Bronchial epithelial cell (primary cell): ENCODE results near the gene NOTCH1. TPM values are rescaled to one million over a fixed set of nuclear protein-coding genes. Genes with fewer than 3 reads are reported as not detected.

Source experiments
- DNase-seq: peaks from one replicate; pipeline ENCODE4 v3.0.0-alpha.2; 2010; ENCODE audit warnings: low read depth
- FAIRE-seq: peaks from 2 replicates; lab custom pipeline; 2011; peaks lifted over from hg19 to GRCh38; lab: Jason Lieb, UNC
- H3K27me3 ChIP-seq: 2 replicates; pipeline ENCODE4 v1.5.1; 2011; ENCODE audit warnings: low read length; ENCODE audit not compliant: control insufficient read depth, insufficient read depth
- H3K36me3 ChIP-seq: 2 replicates; pipeline ENCODE4 v1.5.1; 2011; ENCODE audit warnings: low read length; ENCODE audit not compliant: control insufficient read depth, insufficient read depth
- H3K4me3 ChIP-seq: 2 replicates; pipeline ENCODE4 v1.5.1; 2011; ENCODE audit warnings: mild to moderate bottlenecking, low read depth, low read length, control low read depth
- total RNA-seq: library from RNA; depleted of rRNA; stranded (reverse); fragments of >200 nt; gene quantifications from 2 replicates; pipeline ENCODE4 v1.2.1, GENCODE V29; 2014
- TF ChIP-seq, protein P1 (sequence below): IDR thresholded peaks from 2 replicates; pipeline ENCODE4 v1.5.1; 2011; ENCODE audit warnings: mild to moderate bottlenecking, moderate library complexity, low read length, control low read depth, inconsistent platforms; ENCODE audit not compliant: insufficient read depth, severe bottlenecking

Gene NOTCH1
- total RNA-seq, 1 donor from 2014 or later: 70.0 TPM

DNA sequence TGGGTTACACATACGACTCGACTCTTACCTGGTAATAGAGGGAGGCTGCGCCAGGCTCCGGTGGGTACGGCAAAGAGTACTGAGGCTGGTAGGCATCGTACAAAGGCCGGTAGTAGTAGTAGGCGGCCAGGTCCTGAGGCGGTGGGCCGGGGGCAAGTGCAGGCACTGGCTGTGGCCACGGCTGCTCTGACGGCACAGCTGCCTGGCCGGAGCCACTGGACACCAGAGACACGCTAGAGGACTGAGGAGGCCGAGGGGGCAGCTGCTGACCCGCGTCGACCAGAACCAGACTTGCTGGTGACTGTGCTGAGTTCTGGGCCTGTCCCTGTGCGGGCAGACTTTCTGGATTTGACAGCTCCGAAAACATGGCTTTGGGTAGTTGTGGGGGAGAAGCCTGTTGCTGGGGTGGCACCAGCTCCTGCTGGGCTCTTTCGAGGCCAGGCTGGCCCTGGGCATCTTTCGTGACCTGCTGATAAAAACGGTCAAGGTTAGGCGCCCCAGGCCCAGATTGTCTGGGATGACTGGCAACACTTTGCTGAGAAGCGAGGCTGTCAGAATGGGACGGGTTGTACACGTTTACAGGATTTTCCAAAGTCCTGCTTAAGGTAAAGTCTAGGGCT, 71.7 kb downstream of the NOTCH1 start:
- FAIRE-seq (no peak), DNase-seq (no peak)
- Histone ChIP-seq H3K27me3 (no peaks in the 10 kb centered on the region), H3K36me3 (peaks cover 59% of the 10 kb centered on the region), H3K4me3 (no peak overlapping the region)
- TF ChIP-seq, protein P1, sequence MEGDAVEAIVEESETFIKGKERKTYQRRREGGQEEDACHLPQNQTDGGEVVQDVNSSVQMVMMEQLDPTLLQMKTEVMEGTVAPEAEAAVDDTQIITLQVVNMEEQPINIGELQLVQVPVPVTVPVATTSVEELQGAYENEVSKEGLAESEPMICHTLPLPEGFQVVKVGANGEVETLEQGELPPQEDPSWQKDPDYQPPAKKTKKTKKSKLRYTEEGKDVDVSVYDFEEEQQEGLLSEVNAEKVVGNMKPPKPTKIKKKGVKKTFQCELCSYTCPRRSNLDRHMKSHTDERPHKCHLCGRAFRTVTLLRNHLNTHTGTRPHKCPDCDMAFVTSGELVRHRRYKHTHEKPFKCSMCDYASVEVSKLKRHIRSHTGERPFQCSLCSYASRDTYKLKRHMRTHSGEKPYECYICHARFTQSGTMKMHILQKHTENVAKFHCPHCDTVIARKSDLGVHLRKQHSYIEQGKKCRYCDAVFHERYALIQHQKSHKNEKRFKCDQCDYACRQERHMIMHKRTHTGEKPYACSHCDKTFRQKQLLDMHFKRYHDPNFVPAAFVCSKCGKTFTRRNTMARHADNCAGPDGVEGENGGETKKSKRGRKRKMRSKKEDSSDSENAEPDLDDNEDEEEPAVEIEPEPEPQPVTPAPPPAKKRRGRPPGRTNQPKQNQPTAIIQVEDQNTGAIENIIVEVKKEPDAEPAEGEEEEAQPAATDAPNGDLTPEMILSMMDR: no peak

DNA sequence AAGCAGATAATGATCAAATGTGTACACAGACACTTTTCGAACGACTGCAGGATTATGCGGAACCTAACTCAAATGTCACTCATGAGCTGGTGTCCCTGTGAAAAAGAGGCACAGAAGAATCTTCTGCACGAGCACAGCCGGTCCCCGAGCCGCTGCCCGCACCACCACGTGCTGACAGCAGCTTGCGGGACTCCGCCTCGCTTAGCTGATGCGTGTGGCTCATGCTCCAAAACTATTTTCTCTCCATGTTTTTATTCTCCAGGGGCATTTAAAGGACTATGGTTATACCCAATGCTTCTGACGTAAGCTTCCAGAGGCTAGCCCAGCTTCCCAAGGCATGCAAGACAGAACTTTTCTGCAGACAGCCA, 72.5 kb downstream of the NOTCH1 start:
- Histone ChIP-seq H3K27me3 (no peaks in the 10 kb centered on the region), H3K36me3 (peaks cover 63% of the 10 kb centered on the region), H3K4me3 (no peak overlapping the region)
- TF ChIP-seq, protein P1: no peak
- DNase-seq (no peak), FAIRE-seq (no peak)

DNA sequence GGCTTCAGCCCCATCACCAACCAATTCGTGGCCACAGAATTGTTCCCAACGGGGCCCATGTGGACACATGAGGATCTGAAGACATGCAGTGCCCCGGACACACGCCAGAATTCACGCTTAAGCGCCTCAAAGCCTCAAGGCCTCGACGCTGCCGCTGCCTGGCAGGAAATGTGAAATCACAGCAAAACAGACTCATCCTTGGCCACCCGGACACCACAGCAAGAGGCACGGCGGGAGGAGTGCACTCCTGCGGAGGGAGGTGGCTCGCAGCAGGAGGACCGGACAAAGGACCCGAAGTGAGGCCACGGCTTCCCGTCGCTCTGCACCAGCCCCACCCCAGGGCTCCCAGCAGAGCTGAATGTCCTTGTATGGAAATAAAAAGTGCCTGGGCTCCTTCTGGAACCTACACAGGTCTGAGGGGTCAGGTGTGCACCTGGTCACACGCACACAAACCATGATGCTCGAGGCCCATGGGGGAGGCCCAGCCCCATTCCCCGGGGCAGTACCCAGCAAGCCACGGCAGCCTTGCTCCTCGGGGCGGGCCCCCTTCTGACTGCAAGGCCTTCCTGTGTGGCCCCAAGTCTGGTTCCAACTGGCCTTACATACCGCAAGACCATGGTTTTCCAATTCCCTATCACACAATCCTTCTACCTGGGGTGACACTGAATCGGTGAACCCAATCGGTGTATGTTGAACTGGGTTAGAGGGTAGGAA, 73.1 kb downstream of the NOTCH1 start:
- H3K27me3 ChIP-seq: no peaks in the 10 kb centered on the region
- no peak overlapping the region for H3K4me3 ChIP-seq
- peaks cover 68% of the 10 kb centered on the region for H3K36me3 ChIP-seq
- no peak for DNase-seq
- TF ChIP-seq, protein P1: no peak
- FAIRE-seq: no peak

DNA sequence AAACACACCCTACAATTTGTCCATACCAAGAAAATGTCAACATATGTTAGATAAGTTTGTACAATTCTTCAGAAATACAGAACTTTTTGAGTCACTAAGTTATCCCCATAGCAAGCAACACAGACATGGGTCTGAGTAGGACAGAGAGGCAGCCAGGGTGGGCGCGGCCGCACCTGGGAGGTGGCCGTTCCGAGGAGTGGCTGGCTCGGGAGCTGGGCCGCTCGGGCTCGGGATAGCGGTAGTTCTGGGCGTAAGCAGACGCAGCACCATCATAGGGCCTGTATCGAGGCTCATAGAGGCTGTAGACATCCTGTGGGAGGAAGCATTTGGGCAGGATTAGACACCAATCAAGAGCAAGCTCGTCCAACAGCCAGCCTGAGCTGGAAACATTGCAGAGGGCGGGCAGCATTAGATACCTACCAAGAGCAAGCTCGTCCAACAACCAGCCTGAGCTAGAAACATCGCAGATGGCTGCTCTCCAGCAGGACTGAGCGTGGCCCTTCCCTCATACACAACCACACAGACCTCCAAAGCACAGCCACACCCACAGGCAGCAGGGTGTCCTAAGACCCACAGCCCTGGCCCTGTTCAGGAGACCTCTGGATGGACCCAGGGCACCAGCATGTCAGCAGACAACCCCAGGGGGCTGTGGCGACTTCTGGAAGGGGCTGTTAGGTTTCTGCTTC, 73.9 kb downstream of the NOTCH1 start:
- no peak overlapping the region for H3K4me3 ChIP-seq
- TF ChIP-seq, protein P1: no peak
- no peak for FAIRE-seq
- H3K36me3 ChIP-seq: peaks cover 66% of the 10 kb centered on the region
- no peak for DNase-seq
- H3K27me3 ChIP-seq: no peaks in the 10 kb centered on the region

DNA sequence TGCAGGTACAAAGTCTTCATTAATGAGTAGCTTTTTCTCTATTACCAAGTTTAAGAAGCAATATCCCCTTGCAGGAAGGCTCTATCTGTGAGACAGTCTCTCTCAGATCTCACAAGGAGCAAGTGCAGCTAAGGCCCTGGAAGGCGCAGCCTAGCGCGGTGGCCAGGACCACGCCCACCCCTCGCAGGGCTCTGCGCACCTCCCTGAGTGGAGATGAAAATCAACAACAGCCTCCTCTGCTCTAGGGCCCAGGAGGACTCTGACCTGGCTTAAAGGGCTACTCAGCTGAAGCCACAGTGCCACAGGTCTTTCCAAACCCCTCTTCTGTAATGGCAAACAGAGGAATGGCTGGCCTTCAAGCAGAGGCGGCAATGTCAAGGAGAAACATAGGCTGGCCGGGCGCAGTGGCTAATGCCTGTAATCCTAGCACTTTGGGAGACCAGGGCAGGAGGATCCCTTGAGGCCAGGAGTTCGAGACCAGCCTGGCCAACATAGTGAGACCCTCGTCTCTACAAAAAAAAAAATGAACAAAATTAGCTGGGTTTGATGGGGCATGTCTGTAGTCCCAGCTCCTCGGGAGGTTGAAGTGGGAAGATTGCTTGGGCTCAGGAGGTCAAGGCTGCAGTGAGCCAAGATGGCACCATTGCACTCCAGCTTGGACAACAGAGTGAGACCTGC, 74.9 kb downstream of the NOTCH1 start:
- TF ChIP-seq, protein P1: no peak
- H3K4me3 ChIP-seq: no peak overlapping the region
- no peak for DNase-seq
- no peak for FAIRE-seq
- H3K36me3 ChIP-seq: peaks cover 70% of the 10 kb centered on the region
- no peaks in the 10 kb centered on the region for H3K27me3 ChIP-seq
